ENCODE data around the gene TCTN1. TPM values are rescaled to one million over a fixed set of nuclear protein-coding genes. Genes with fewer than 3 reads are reported as not detected.

Gene TCTN1
- total RNA-seq, 2 experiments from 2014 or later: 6.4 to 7.6 TPM

DNA sequence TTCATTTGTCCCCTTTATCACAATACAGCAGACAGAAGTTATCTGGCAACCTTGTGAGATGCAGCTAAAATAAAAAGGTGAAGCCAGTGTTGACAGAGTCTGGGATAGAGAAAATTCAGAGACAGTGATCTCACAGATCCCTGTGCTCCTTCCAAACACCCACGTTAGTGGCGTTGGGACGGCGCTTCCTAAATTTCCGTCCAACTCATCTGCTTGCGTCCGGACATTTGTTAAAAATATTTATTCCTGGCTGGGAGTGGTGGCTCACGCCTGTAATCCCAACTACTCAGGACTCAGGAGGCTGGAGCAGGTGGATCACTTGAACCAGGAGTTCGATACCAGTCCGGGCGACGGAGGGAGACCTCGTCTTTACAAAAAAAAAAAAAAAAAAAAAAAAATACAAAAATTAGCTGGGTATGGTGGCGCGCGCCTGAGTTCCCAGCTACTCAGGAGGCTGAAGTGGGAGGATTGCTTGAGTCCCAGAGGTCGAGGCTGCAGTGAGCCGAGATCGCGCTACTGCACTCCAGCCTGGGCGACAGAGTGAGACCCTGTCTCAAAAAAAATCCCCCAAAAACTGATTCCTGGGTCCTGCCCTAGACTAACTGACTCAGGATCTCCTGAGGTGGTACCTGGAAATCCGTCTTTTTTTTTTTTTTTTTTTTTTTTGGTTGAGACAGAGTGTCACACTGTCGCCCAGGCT is 708 bp upstream of the TCTN1 start:
- Mint-ChIP-seq H3K9me3 (no peaks in the 10 kb centered on the region), H3K36me3 (no peaks in the 10 kb centered on the region), H3K27me3 (no peaks in the 10 kb centered on the region), H3K27ac (peak overlapping the region; percentile 54), H3K4me3 (peak overlapping the region; percentile 85), H3K4me1 (ENCODE audit: low read depth) (peaks cover 8% of the 10 kb centered on the region)
- no peak for DNase-seq
- intact Hi-C loops (cut with micrococcal nuclease): no loop called here
- POLR2A ChIA-PET: interaction anchor here (0.5 to 2.3 kb wide), 9 partner anchors 8 to 214 kb away, joined by 3 to 10 read pairs (median 5); partner anchors contain the start of genes ARPC3, FAM216A, GPN3 and RAD9B
- CTCF ChIA-PET: interaction anchor here (0.7 to 4.7 kb wide), 8 partner anchors 11 to 275 kb away, joined by 3 to 39 read pairs (median 5); partner anchors contain the start of genes ARPC3, FAM216A and GPN3

DNA sequence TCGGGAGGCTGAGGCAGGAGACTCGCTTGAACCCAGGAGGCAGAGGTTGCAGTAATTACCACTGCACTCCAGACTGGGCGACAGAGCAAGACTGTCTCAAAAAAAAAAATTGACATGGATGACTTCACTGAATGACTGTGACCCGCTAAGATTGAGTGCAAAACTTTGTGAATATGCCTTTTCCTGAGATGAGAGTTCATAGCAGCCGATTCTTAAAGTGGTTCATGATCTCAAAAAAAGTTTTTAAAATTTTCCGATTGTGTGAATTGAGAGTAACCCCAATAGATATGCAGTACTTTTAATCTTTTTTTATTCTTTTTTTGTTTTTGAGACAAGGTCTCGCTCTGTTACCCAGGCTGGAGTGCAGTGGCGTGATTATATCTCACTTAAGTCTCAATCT is 1.2 kb downstream of the TCTN1 start:
- POLR2A ChIA-PET: interaction anchor here (0.6 to 2.3 kb wide), 3 partner anchors 114 to 329 kb away, joined by 3 to 8 read pairs (median 3); partner anchors contain the start of gene ARPC3
- DNase-seq: peak; percentile 5
- intact Hi-C loops (cut with micrococcal nuclease): loop anchor here (5.0 kb wide), 1 partner anchor 272 kb away; no protein-coding TSS in a partner anchor
- H3K9me3 Mint-ChIP-seq: no peaks in the 10 kb centered on the region
- no peaks in the 10 kb centered on the region for H3K36me3 Mint-ChIP-seq
- CTCF ChIA-PET: interaction anchor here (1.1 to 2.7 kb wide), 7 partner anchors 13 to 273 kb away, joined by 3 to 13 read pairs (median 5); partner anchors contain the start of genes ARPC3 and FAM216A
- no peak overlapping the region for H3K27ac Mint-ChIP-seq
- peaks cover 18% of the 10 kb centered on the region for H3K4me1 Mint-ChIP-seq (ENCODE audit: low read depth)
- H3K27me3 Mint-ChIP-seq: no peaks in the 10 kb centered on the region
- H3K4me3 Mint-ChIP-seq: peak overlapping the region; percentile 41

DNA sequence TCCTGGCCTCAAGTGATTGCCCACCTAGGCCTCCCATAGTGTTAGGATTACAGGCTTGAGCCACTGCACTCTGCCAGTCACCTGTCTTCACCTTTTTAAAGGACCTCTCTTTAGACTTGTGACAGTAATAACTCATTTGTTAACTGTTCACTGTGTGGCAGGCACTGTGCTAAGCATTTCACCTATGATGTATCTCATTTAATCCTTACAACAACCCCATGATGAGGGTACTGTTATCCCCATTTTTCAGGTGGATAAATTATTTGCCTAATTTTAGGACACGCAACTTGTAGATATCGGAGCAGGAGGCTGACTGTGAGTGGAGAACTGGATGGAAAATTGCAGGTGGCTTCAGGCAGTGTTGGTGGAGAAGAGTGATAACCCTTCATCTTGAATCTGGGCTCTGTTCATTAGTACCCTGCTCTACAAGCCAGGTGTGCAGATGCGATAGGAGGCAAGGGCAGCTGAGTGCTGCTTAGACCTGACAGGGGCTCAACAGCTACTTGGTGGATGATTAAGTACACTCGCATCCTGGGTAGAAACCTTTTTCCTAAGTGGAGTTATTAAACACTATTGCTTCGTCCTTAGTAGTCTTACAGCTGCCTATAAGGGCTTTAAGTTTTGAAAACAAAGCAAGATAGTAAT is 2.7 kb downstream of the TCTN1 start:
- intact Hi-C loops (cut with micrococcal nuclease): loop anchor here (5.0 kb wide), 1 partner anchor 271 kb away; no protein-coding TSS in a partner anchor
- no peak overlapping the region for H3K4me3 Mint-ChIP-seq
- H3K27me3 Mint-ChIP-seq: no peaks in the 10 kb centered on the region
- no peaks in the 10 kb centered on the region for H3K9me3 Mint-ChIP-seq
- DNase-seq: peak; percentile 5
- no peak overlapping the region for H3K27ac Mint-ChIP-seq
- H3K4me1 Mint-ChIP-seq (ENCODE audit: low read depth): peaks cover 18% of the 10 kb centered on the region
- ChIA-PET POLR2A (interaction anchor here (0.7 to 1.1 kb wide), 4 partner anchors 16 to 125 kb away, joined by 3 to 5 read pairs (median 3); no protein-coding TSS in a partner anchor), CTCF (interaction anchor here (0.6 to 1.4 kb wide), 6 partner anchors 12 to 211 kb away, joined by 3 to 5 read pairs (median 3); partner anchors contain the start of genes ARPC3 and FAM216A)
- H3K36me3 Mint-ChIP-seq: no peaks in the 10 kb centered on the region

DNA sequence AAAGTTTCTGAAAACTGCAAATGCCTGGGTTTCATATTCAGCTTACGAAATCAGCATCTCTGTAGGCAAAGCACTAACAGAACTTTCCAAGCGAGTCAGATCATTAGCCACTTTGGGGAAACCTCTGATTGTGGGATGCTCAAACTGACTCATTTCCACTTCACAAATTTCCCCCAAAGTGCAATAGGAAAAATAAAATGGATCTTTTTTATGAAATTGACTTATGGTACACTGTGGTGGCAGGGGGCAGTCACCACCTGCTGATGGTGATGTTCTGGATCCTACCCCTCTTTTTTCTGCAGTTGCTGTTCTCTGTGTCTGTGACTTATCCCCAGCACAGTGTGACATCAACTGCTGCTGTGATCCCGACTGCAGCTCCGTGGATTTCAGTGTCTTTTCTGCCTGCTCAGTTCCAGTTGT is 5.6 kb downstream of the TCTN1 start:
- intact Hi-C loops (cut with micrococcal nuclease): loop anchor here (1.0 to 5.0 kb wide), 6 partner anchors 41 to 268 kb away; no protein-coding TSS in a partner anchor

DNA sequence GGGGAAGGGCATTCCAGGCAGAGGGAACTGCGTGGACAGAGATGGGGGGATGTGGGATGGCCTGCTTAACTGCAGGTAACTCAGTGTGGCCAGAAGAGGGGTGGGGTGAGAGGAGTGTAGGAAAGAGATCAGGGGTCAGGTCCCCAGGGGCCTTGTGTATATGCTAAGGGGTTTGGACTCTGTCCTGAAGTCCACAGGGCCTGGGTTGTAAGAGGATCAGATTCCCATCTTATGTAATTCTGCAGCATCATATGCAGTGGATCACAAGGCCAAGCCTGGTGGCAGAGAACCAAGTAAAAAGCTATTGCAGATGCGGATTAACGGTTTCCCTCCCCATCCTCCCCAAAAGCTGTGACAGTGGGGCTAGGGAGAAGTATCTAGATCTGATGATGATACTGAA is 8.7 kb downstream of the TCTN1 start:
- Mint-ChIP-seq H3K4me3 (no peak overlapping the region), H3K36me3 (no peaks in the 10 kb centered on the region), H3K4me1 (ENCODE audit: low read depth) (peaks cover 11% of the 10 kb centered on the region), H3K27ac (no peak overlapping the region), H3K27me3 (no peaks in the 10 kb centered on the region), H3K9me3 (no peaks in the 10 kb centered on the region)
- POLR2A ChIA-PET: no interaction called here
- CTCF ChIA-PET: interaction anchor here (1.0 to 1.3 kb wide), 2 partner anchors 21 to 154 kb away, joined by 3 to 4 read pairs; no protein-coding TSS in a partner anchor
- intact Hi-C loops (cut with micrococcal nuclease): no loop called here
- no peak for DNase-seq

More for the DNA sequence above, 5.6 kb downstream of the TCTN1 start:
- no peaks in the 10 kb centered on the region for H3K27me3 Mint-ChIP-seq
- no peak overlapping the region for H3K4me3 Mint-ChIP-seq
- CTCF ChIA-PET: interaction anchor here (0.6 to 2.3 kb wide), 14 partner anchors 16 to 269 kb away, joined by 3 to 11 read pairs (median 4); partner anchors contain the start of gene ARPC3
- peak; percentile 69 for DNase-seq
- peaks cover 15% of the 10 kb centered on the region for H3K4me1 Mint-ChIP-seq (ENCODE audit: low read depth)
- peak overlapping the region; percentile 71 for H3K27ac Mint-ChIP-seq
- H3K36me3 Mint-ChIP-seq: no peaks in the 10 kb centered on the region
- POLR2A ChIA-PET: interaction anchor here (0.5 to 2.0 kb wide), 3 partner anchors 98 to 556 kb away, joined by 3 to 9 read pairs (median 4); no protein-coding TSS in a partner anchor
- no peaks in the 10 kb centered on the region for H3K9me3 Mint-ChIP-seq

DNA sequence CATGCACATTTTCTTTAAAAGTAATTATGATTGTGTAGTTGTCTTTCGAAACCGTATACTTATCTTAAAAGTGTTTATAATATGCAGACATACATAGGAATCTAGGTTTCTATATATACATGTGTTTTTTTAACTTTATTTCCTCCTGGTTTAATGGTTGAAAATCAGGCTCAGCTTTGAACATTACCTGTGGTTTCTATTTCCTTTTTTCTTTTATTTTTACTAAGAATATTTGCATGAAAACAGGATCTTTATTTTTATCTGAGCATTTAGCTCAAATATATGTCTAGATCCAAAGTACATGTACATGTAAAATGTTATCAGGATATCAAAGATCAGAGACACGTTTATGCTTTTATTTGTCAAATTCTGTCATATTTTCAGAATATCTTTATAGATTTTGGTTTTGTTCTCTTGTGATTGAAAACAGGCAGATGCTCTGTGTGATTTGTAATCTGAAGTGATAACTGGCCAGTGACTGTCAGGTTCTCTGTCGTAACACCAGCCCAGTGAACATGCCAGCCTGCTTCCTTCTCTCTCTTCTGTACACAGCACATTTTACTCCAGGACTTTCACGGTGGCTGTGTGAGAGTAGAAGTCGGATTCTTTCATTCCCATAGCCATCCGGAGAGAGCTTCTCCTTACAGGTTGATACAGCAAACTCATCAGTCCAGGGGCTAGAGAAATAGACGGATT is 13.7 kb downstream of the TCTN1 start:
- CTCF ChIA-PET: interaction anchor here (0.5 to 1.0 kb wide), 3 partner anchors 11 to 26 kb away, joined by 3 read pairs; partner anchors contain the start of gene TCTN1
- intact Hi-C loops (cut with micrococcal nuclease): no loop called here
- DNase-seq: no peak
- POLR2A ChIA-PET: no interaction called here
- Mint-ChIP-seq H3K27ac (no peak overlapping the region), H3K27me3 (no peaks in the 10 kb centered on the region), H3K9me3 (no peaks in the 10 kb centered on the region), H3K36me3 (peaks cover 9% of the 10 kb centered on the region), H3K4me3 (no peak overlapping the region), H3K4me1 (ENCODE audit: low read depth) (peaks cover 6% of the 10 kb centered on the region)

DNA sequence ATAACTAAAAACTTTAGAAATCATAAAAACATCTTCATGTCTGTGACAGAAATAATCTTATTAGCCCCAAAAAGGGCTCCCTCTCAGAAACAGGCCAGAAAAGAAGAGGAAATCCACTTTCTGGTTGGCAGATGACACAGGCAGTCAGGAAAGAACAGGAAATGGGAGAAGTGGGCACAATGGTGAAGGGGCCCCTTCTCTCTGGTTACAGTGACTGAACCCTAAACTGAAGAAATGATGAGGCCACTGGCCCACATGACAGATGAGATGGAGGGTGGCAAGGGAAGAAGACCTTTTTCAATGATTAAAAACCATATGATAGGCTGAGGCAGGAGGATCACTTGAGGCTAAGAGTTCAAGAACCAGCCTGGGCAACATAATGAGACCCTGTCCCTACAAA is 21.1 kb downstream of the TCTN1 start:
- CTCF ChIA-PET: interaction anchor here (1.6 kb wide), 1 partner anchor 16 kb away, joined by 4 read pairs; no protein-coding TSS in a partner anchor
- no peak overlapping the region for H3K4me3 Mint-ChIP-seq

DNA sequence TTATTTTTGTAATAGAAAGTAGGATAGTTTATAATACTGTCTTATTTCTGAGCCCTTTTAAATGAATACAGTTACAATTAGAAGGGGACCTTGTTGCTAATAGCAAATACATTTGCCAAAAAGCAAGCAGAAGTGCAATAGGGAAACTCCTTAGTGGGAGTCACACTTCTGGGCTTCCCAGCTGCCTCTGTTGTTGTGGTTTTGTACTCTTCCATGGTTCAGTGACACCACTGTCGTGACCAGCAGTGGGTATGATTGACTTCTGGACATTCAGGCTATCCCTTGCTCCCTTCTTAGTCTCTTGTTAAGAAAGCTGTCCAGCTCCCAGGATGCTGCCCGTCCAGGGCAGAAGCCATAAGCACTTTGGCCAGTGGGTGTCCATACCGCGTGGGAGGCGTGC is 22.6 kb downstream of the TCTN1 start:
- ChIA-PET CTCF (interaction anchor here (1.6 kb wide), 1 partner anchor 17 kb away, joined by 4 read pairs; no protein-coding TSS in a partner anchor), POLR2A (no interaction called here)
- intact Hi-C loops (cut with micrococcal nuclease): no loop called here
- no peaks in the 10 kb centered on the region for H3K36me3 Mint-ChIP-seq
- no peak for DNase-seq
- peaks cover 14% of the 10 kb centered on the region for H3K4me1 Mint-ChIP-seq (ENCODE audit: low read depth)
- no peaks in the 10 kb centered on the region for H3K9me3 Mint-ChIP-seq
- no peak overlapping the region for H3K4me3 Mint-ChIP-seq
- H3K27me3 Mint-ChIP-seq: no peaks in the 10 kb centered on the region
- no peak overlapping the region for H3K27ac Mint-ChIP-seq

More for the DNA sequence above, 21.1 kb downstream of the TCTN1 start:
- POLR2A ChIA-PET: no interaction called here
- Mint-ChIP-seq H3K9me3 (no peaks in the 10 kb centered on the region), H3K27ac (no peak overlapping the region), H3K4me1 (ENCODE audit: low read depth) (peaks cover 14% of the 10 kb centered on the region), H3K27me3 (no peaks in the 10 kb centered on the region), H3K36me3 (no peaks in the 10 kb centered on the region)
- intact Hi-C loops (cut with micrococcal nuclease): no loop called here
- DNase-seq: peak; percentile 25

DNA sequence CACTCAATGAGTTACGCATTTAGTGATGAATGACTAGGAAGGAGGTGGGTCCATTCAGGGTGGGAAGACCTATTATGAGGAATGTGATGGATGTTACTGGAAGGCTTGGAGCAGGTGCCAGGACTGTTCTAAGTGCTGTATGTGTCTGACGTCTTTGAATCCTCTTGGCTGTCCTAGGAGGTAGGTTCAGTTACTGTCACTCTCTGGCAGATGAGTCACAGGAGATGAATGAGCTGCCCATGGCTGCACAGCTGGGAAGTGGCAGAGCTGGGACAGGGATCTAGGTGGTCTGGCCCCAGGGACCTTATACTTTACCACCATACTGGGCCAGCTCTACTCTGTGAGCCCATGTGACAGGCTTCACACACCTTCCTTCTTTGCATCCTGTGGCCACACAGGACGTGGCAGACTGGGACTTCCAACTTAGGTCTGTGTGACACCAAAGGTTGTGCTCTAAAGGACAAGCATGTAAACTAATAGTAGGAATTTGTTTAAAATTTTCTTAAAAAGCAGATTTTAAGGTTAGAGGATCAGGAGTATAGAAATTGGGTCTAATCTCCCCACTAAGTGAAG is 24.0 kb downstream of the TCTN1 start:
- ChIA-PET POLR2A (no interaction called here), CTCF (no interaction called here)
- H3K27me3 Mint-ChIP-seq: no peaks in the 10 kb centered on the region
- DNase-seq: no peak
- no peaks in the 10 kb centered on the region for H3K36me3 Mint-ChIP-seq
- no peaks in the 10 kb centered on the region for H3K9me3 Mint-ChIP-seq
- peaks cover 14% of the 10 kb centered on the region for H3K4me1 Mint-ChIP-seq (ENCODE audit: low read depth)
- intact Hi-C loops (cut with micrococcal nuclease): no loop called here
- no peak overlapping the region for H3K4me3 Mint-ChIP-seq
- H3K27ac Mint-ChIP-seq: no peak overlapping the region

DNA sequence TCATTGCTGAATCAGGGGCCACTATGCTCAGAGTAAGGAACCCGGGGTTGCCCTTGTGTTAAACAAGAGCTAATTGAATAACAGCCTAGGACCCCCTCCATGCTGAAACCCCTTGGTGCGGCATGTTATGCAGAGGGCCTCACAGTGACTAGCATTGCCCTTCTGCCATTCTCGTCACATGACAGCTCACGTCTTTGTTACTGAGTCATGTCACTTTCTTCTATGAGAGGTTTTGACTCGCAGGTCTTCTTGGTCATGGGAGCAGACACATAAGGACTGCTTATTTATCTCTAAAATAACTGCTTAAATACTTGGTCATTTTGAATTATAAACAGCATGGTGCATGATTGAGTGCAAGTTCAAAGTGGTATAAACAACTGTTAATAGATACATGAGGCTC is 24.9 kb downstream of the TCTN1 start:
- Mint-ChIP-seq H3K27ac (no peak overlapping the region), H3K4me1 (ENCODE audit: low read depth) (peaks cover 11% of the 10 kb centered on the region), H3K4me3 (no peak overlapping the region), H3K36me3 (no peaks in the 10 kb centered on the region), H3K27me3 (no peaks in the 10 kb centered on the region), H3K9me3 (no peaks in the 10 kb centered on the region)
- DNase-seq: no peak
- intact Hi-C loops (cut with micrococcal nuclease): no loop called here
- ChIA-PET POLR2A (no interaction called here), CTCF (interaction anchor here (0.6 kb wide), 1 partner anchor 1016 kb away, joined by 3 read pairs; no protein-coding TSS in a partner anchor)

Data from activated CD4-positive, alpha-beta memory T cell treated with anti-CD3 and anti-CD28 coated beads for 36 hours (primary cell).